Epithelial cell of esophagus (primary cell): ENCODE measurements around the gene PLEKHG4B.

Experiments used
- DNase-seq: peaks from one replicate; pipeline ENCODE4 v3.0.0; 2010; ENCODE audit warnings: low read depth
- H3K4me3 ChIP-seq: 2 replicates; pipeline ENCODE4 v1.5.1; 2011; ENCODE audit warnings: mild to moderate bottlenecking, low read length, control low read depth
- TF ChIP-seq, protein P1 (sequence below): IDR thresholded peaks from 2 replicates; pipeline ENCODE4 v1.5.1; 2011; ENCODE audit warnings: low read depth, mild to moderate bottlenecking, low read length, control low read depth, inconsistent platforms; ENCODE audit not compliant: insufficient read depth; ENCODE audit errors: missing control alignments

Gene PLEKHG4B

DNA sequence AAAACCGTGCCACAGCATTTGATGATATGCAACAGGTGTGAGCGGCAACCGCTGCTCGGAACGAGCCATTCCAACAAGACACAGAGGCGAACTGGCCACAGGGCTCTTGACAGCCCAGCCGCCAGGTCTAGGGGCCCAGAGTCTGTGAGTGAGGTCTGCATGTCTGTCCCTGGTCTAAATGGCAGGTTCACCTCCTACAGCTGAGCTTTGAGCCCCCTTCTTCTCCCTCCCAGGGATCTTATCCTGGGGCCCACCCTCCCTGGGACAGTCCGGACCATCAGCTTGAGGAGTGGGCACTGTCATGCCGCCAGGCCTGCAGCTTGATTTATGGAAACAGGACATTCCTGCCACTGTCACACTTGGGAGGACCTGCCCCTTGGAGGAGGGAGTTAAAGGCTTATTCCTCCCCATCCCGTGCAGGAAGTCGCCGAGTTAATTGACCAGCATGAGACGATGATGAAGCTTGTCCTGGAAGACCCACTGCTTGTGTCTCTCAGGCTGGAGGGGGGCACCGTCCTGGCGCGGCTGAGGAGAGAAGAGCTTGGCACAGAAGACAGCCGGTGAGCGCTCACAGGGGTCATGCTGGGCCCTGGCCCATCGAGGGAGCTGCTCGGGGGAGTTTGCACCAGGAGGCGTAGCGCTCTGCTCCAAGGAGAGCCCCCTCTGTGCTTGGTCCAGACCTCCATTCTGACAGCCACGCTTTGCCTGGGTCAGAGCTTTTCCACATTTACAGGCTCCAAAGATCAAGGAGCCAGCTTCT lies 63.9 kb downstream of the PLEKHG4B start:
- no peak for DNase-seq
- H3K4me3 ChIP-seq: no peak overlapping the region
- TF ChIP-seq, protein P1, sequence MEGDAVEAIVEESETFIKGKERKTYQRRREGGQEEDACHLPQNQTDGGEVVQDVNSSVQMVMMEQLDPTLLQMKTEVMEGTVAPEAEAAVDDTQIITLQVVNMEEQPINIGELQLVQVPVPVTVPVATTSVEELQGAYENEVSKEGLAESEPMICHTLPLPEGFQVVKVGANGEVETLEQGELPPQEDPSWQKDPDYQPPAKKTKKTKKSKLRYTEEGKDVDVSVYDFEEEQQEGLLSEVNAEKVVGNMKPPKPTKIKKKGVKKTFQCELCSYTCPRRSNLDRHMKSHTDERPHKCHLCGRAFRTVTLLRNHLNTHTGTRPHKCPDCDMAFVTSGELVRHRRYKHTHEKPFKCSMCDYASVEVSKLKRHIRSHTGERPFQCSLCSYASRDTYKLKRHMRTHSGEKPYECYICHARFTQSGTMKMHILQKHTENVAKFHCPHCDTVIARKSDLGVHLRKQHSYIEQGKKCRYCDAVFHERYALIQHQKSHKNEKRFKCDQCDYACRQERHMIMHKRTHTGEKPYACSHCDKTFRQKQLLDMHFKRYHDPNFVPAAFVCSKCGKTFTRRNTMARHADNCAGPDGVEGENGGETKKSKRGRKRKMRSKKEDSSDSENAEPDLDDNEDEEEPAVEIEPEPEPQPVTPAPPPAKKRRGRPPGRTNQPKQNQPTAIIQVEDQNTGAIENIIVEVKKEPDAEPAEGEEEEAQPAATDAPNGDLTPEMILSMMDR: no peak

DNA sequence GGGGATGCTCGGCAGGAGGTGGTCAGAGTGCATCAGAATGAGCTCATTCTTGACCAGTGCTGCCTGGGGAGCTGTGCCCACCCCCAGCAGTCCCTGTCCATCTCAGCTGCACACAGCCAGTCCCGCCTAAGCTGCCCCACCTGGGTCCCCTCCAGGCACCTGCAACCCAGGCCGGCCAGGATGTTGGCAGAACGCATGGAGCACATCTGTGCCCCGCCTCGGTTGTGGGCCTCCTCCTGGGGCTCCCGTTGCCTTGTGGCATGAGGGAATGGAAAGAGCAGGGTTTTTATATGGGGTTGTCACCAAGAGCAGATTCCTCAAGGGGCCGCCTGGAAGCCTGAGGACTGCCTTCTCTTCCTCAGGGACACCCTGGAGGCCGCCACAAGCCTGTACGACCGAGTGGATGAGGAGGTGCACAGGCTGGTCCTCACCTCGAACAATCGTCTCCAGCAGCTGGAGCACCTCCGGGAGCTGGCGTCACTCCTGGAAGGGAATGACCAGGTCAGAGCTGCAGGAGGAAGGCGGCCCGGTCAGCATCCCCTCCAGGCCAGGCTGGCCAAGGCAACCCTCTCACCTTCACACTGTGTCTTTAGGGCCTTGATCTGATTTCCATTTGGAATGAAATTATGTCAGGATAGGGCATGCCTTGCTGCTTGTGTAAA lies 64.6 kb downstream of the PLEKHG4B start:
- TF ChIP-seq, protein P1: no peak
- H3K4me3 ChIP-seq: no peak overlapping the region
- DNase-seq: no peak

DNA sequence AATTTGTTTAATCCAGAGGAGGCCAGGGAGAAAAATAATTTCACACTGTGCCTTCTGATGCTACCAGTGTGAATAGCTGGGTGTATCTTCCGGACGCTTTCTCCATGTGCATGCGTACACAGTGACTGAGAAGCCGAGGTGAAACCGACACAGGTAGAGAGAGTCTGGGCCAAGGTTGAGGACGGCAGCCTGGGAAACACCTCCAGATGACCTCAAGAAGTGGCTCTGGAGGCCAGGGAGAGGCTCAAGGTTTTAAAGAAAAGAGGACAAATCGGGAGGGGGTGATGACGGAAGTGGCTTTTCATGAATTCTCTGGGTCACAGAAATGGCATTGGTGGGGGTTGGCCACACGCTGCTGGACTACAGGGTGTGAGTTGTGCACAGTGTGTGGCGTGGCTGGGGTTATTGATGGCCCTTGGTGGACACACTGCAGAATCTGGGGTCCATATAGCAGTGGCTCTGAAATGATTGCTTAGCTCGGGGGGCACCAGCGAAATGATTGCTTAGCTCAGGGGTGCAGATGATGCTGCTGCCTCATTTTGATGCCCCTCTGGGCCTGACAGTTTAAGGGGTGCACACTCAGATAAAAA lies 65.3 kb downstream of the PLEKHG4B start:
- H3K4me3 ChIP-seq: no peak overlapping the region
- TF ChIP-seq, protein P1: no peak
- no peak for DNase-seq

DNA sequence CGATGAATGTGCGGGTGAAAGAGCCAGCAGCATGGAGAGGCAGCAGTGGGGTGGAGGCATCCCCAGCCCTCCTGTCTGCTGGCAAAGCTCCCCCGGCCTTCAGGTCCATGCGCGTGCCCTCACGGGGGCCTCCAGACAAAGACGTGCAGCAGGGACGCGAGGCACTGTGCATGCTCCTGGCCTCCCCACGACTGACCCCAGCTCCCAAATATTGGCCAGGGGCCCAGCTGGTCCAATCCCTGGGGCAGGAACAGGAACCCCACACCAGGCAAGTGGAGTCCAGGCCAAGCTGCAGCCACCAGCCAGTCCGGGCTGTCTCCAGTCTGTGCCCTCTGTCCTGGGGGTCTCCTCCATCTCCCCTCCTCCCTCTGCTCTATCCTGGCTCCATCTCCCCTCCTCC lies 65.8 kb downstream of the PLEKHG4B start:
- H3K4me3 ChIP-seq: no peak overlapping the region
- no peak for DNase-seq
- TF ChIP-seq, protein P1: no peak

DNA sequence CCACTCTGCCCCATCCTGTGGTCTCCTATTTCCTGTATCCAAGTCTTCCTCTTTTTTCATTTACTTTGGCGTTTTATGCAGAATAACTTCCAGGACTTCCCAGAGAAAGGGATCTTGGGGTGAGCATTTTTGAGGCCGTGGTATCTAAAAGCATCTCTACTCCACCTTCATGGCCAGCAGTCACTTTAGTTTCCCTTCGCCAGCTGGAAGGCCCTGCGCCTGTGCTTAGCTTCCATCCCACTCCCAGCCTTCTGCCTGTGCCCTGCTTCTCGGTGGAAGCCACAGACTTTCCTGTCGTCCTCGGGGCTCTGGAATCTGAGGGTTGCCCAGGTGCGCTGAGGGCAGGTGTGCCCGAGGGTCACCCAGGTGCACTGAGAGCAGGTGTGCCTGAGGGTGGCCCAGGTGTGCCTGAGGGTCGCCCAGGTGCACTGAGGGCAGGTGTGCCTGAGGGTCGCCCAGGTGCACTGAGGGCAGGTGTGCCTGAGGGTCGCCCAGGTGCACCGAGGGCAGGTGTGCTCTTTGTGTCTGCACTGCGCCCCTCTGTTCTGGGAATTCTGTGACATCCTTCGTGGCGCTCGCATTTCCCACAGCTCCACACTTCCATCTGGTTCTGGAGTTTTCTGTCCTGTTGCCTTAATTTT lies 67.0 kb downstream of the PLEKHG4B start:
- no peak overlapping the region for H3K4me3 ChIP-seq
- TF ChIP-seq, protein P1: no peak

DNA sequence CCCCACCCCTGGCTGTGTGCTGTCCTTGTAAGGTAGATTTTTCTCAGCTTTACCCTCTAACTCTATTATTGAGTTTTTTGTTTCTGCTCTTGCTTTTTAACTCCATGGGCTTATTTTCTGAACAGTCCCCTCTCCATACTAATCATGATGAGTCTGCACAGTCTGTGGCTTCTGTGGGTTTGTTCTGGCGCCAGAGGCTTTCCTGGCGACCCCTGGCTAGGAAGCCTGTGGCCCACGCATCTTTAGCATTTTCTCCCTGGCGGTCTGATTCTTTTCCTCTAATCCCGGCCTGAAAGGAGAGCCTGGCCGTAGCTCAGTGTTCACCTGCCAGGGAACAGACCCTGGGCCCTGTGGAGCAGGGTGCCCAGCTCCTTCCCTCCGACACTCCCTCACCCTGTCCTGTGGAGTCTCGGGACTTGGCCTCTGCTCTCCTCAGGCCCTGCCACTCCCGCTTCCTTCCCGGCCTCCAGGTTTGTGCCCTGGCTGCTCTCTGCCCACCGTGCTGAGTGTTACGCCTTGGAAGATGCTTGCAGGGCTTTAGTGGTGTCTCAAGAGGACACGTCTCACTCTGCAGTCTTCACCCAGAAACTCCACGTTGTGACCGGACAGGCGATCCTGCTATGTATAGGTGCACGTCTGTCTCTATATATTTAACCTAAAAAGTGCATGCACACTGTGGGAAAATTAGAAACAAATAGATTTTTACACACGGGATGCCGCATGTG lies 67.6 kb downstream of the PLEKHG4B start:
- no peak overlapping the region for H3K4me3 ChIP-seq
- DNase-seq: no peak
- TF ChIP-seq, protein P1: no peak

More for the DNA sequence above, 67.0 kb downstream of the PLEKHG4B start:
- no peak for DNase-seq
